B cell (primary cell): ENCODE results near the gene SPTAN1. TPM values are rescaled to one million over a fixed set of nuclear protein-coding genes. Genes with fewer than 3 reads are reported as not detected.

Experiments
- ATAC-seq: fragments of 200-7000 bp; cut with Tn5 transposase; one replicate; pipeline ENCODE4 v1.10.0; 2021; ENCODE audit warnings: low read depth, mild to moderate bottlenecking, moderate number of reproducible peaks, moderate library complexity
- CTCF ChIA-PET: fragments of 350-600 bp; sonication (Branson Sonifier 250); formaldehyde crosslinking; loops from one replicate; lab custom pipeline; 2021; ENCODE audit warnings: antibody characterized with exemption, inconsistent platforms; lab: Charles Lee
- POLR2A ChIA-PET: fragments of 350-600 bp; sonication (Branson Sonifier 250); formaldehyde crosslinking; loops from one replicate; lab custom pipeline; 2021; ENCODE audit warnings: antibody characterized with exemption; lab: Charles Lee
- DNase-seq: peaks from one replicate; pipeline ENCODE4 v3.0.0; 2013
- H2AFZ ChIP-seq: 2 replicates; pipeline ENCODE4 v1.6.1; 2012; ENCODE audit warnings: mild to moderate bottlenecking, low read depth, low read length; ENCODE audit not compliant: insufficient read depth, poor library complexity, severe bottlenecking
- H3K27ac ChIP-seq, 2 donors: 1 replicate in 1 of 2; 2 replicates in 1 of 2; pipeline ENCODE4 v1.5.1; 2012 to 2013; ENCODE audit warnings: low read length in 2 of 2, mild to moderate bottlenecking in 2 of 2, moderate library complexity in 1 of 2
- H3K27me3 ChIP-seq, 4 experiments: fragments of 200-600 bp in 1 of 4; sonication (generic) in 1 of 4; replicated peaks in 1 of 4; 1 replicate in 2 of 4; 2 replicates in 2 of 4; pipeline versions ENCODE4 v1.6.1 to v1.7.0; 2013 to 2016; ENCODE audit warnings: low read length in 3 of 4, mild to moderate bottlenecking in 2 of 4, mixed read lengths in 1 of 4, moderate library complexity in 1 of 4; ENCODE audit not compliant: insufficient read depth in 4 of 4, control insufficient read depth in 3 of 4; ENCODE audit errors: control extremely low read depth in 1 of 4
- H3K36me3 ChIP-seq, 2 experiments: replicated peaks in 1 of 2; 1 replicate in 1 of 2; 2 replicates in 1 of 2; pipeline versions ENCODE4 v1.6.1 to v1.7.1; 2013; ENCODE audit warnings: low read length in 1 of 2; ENCODE audit not compliant: insufficient read depth in 2 of 2, control insufficient read depth in 1 of 2; ENCODE audit errors: control extremely low read depth in 1 of 2, extremely low read depth in 1 of 2
- H3K4me1 ChIP-seq, 2 donors: fragments of 200-600 bp in 1 of 2; sonication (generic) in 1 of 2; 1 replicate in 1 of 2; 2 replicates in 1 of 2; pipeline versions ENCODE4 v1.5.1 to v1.6.1; 2013 to 2017; ENCODE audit warnings: low read length in 2 of 2; ENCODE audit not compliant: control insufficient read depth in 2 of 2, insufficient read depth in 2 of 2
- H3K4me2 ChIP-seq: replicated peaks from 2 replicates; pipeline ENCODE3; 2012; ENCODE audit warnings: mild to moderate bottlenecking, low read depth, low read length; ENCODE audit not compliant: poor library complexity, severe bottlenecking
- H3K4me3 ChIP-seq, 5 experiments: fragments of 200-600 bp in 1 of 5; sonication (generic) in 1 of 5; 1 replicate in 3 of 5; 2 replicates in 2 of 5; pipeline versions ENCODE4 v1.5.1 to v1.7.0; 2011 to 2016; ENCODE audit warnings: low read length in 4 of 5, mild to moderate bottlenecking in 4 of 5, low read depth in 2 of 5, control low read depth in 1 of 5, moderate library complexity in 1 of 5; ENCODE audit not compliant: insufficient read depth in 1 of 5; ENCODE audit errors: control extremely low read depth in 1 of 5, extremely low read depth in 1 of 5
- H3K79me2 ChIP-seq: fragments of 200-600 bp; sonication (generic); one replicate; pipeline ENCODE4 v1.6.0; 2016; ENCODE audit warnings: low read length; ENCODE audit not compliant: control insufficient read depth, insufficient read depth
- H3K9ac ChIP-seq: fragments of 200-600 bp; sonication (generic); 2 replicates; pipeline ENCODE4 v1.6.1; 2017; ENCODE audit warnings: mild to moderate bottlenecking, low read length, moderate library complexity
- H3K9me3 ChIP-seq, 3 donors: one replicate each; pipeline versions ENCODE4 v1.6.1 to v1.7.1; 2013; ENCODE audit warnings: low read length in 2 of 3; ENCODE audit not compliant: control insufficient read depth in 2 of 3, insufficient read depth in 1 of 3; ENCODE audit errors: control extremely low read depth in 1 of 3
- H4K20me1 ChIP-seq: 2 replicates; pipeline ENCODE4 v1.6.0; 2012; ENCODE audit warnings: mild to moderate bottlenecking, low read length; ENCODE audit not compliant: insufficient read depth, control insufficient read depth, poor library complexity, severe bottlenecking
- H3K27ac Mint-ChIP-seq: one replicate; pipeline ENCODE4 v1.8.0; 2021; ENCODE audit warnings: mixed read lengths
- H3K27me3 Mint-ChIP-seq: one replicate; pipeline ENCODE4 v1.8.0; 2021; ENCODE audit warnings: mixed read lengths
- H3K4me1 Mint-ChIP-seq: one replicate; pipeline ENCODE4 v1.8.0; 2021; ENCODE audit warnings: mixed read lengths
- H3K4me3 Mint-ChIP-seq: one replicate; pipeline ENCODE4 v1.8.0; 2021; ENCODE audit warnings: mixed read lengths
- H3K9me3 Mint-ChIP-seq: one replicate; pipeline ENCODE4 v1.8.0; 2022; ENCODE audit warnings: mixed read lengths; ENCODE audit not compliant: insufficient read depth
- EZH2 ChIP-seq: IDR thresholded peaks from 2 replicates; pipeline ENCODE4 v1.6.1; 2012; ENCODE audit warnings: borderline replicate concordance, low read depth, mild to moderate bottlenecking, moderate library complexity, low read length; ENCODE audit not compliant: insufficient read depth, poor library complexity, severe bottlenecking
- WGBS: methylation state at CpG from one replicate; pipeline ENCODE4 v1.1.5; 2013; ENCODE audit warnings: missing lambda C conversion rate; ENCODE audit not compliant: insufficient coverage; 5-methylcytosine and 5-hydroxymethylcytosine counted together
- intact Hi-C: fragments of 100-400 bp; cut with micrococcal nuclease; formaldehyde crosslinking; loops from one replicate; pipeline ENCODE4 v1.10.0; 2022
- polyA plus RNA-seq: library from polyadenylated mRNA; depleted of rRNA; stranded (reverse); fragments of >200 nt; gene quantifications from 2 replicates; pipeline ENCODE4 v1.2.3, GENCODE V29; 2012
- total RNA-seq, 2 donors: library from RNA; stranded (reverse); fragments of 120-200 nt in 1 of 2; gene quantifications; 1 replicate in 1 of 2; 2 replicates in 1 of 2; pipeline versions ENCODE4 v1.2.3 to v1.2.4, GENCODE V29; 2013 to 2022
- TF ChIP-seq, protein P1 (sequence below): fragments of 200-600 bp; IDR thresholded peaks from one replicate; pipeline ENCODE4 v1.8.0; 2022; ENCODE audit warnings: antibody characterized with exemption, mild to moderate bottlenecking

SPTAN1 gene
- total and polyA plus RNA-seq, 2 donors (not counting 1 experiment from before 2014, with no cell fraction given) = 129 to 351 TPM

DNA sequence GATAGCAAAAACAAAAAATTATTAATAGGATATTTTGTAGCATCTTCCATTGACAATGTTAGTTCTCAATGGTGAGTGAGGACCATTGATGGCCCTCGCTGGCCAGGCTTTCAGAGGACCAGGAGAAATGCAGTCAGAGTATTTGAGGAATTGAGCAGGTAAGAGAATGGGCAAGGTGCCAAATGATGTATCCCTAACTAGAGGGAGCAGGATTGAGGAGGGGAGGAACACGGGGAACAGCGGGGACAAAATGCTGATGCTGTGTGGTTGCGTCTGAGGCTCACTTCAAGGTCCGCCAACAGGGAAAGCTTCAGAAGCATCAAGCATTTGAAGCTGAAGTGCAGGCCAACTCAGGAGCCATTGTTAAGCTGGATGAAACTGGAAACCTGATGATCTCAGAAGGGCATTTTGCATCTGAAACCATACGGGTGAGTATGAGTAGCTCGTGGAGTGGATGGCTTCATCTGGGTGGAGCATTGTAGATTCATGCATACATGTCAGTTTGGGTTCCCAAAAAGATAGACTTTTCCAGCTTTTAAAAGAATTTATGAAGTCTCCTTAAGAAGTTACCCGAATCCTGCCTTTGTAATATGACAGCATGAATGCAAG, 16.2 kb downstream of the SPTAN1 start:
- H3K4me3 Mint-ChIP-seq = no peak overlapping the region
- no peak for DNase-seq
- Histone ChIP-seq H3K9ac (no peak overlapping the region), H3K4me1 (no peaks in the 10 kb centered on the region), H3K27me3 (no peaks in the 10 kb centered on the region), H3K9me3 (no peaks in the 10 kb centered on the region), H3K4me2 (no peak overlapping the region), H4K20me1 (peaks cover 24% of the 10 kb centered on the region), H3K4me3 (no peak overlapping the region), H3K79me2 (peaks cover 38% of the 10 kb centered on the region), H3K36me3 (peaks cover 3 to 44% of the 10 kb centered on the region in 2 experiments), H2AFZ (no peak overlapping the region), H3K27ac (no peak overlapping the region)
- no peak overlapping the region for H3K27ac Mint-ChIP-seq
- no peak for TF ChIP-seq EZH2
- TF ChIP-seq, protein P1, sequence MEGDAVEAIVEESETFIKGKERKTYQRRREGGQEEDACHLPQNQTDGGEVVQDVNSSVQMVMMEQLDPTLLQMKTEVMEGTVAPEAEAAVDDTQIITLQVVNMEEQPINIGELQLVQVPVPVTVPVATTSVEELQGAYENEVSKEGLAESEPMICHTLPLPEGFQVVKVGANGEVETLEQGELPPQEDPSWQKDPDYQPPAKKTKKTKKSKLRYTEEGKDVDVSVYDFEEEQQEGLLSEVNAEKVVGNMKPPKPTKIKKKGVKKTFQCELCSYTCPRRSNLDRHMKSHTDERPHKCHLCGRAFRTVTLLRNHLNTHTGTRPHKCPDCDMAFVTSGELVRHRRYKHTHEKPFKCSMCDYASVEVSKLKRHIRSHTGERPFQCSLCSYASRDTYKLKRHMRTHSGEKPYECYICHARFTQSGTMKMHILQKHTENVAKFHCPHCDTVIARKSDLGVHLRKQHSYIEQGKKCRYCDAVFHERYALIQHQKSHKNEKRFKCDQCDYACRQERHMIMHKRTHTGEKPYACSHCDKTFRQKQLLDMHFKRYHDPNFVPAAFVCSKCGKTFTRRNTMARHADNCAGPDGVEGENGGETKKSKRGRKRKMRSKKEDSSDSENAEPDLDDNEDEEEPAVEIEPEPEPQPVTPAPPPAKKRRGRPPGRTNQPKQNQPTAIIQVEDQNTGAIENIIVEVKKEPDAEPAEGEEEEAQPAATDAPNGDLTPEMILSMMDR = no peak
- H3K9me3 Mint-ChIP-seq = no peaks in the 10 kb centered on the region
- intact Hi-C loops = no loop called here
- ChIA-PET CTCF (no interaction called here), POLR2A (no interaction called here)
- no peaks in the 10 kb centered on the region for H3K27me3 Mint-ChIP-seq
- no peak for ATAC-seq
- 96% methylated on average over 7 of the region's 8 CpGs for WGBS
- H3K4me1 Mint-ChIP-seq = peaks cover 2% of the 10 kb centered on the region

DNA sequence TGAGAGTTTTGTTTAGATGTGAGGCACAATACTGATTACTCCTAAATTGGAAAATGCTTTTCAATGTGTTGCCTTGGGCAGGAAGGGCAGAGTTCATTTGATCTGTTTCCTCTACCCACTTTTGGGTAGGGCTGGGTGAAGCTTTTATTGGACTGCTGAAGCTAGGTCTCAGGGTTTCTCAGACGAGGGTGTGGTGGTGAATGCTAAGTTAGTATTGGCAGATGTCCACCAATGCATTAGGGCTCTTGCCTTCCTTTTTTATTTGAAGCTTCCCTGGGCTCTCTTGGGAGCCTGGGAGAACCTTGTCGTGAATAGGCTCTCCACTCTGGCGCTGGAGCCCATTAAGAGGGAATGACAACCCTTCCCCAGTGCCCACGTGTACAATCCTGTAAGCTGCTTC, 23.1 kb downstream of the SPTAN1 start:
- WGBS = 89% methylated on average over 3 of the region's 4 CpGs
- no peak for TF ChIP-seq EZH2
- TF ChIP-seq, protein P1 = no peak

More for the DNA sequence above, 23.1 kb downstream of the SPTAN1 start:
- Histone ChIP-seq H3K36me3 (peaks cover 19 to 81% of the 10 kb centered on the region in 2 experiments), H3K27ac (no peak overlapping the region), H3K4me1 (no peaks in the 10 kb centered on the region), H3K4me3 (no peak overlapping the region), H3K9me3 (no peaks in the 10 kb centered on the region), H3K4me2 (no peak overlapping the region), H3K79me2 (peaks cover 6% of the 10 kb centered on the region), H4K20me1 (no peaks in the 10 kb centered on the region), H2AFZ (no peak overlapping the region), H3K27me3 (no peaks in the 10 kb centered on the region), H3K9ac (no peak overlapping the region)
- H3K27me3 Mint-ChIP-seq = no peaks in the 10 kb centered on the region
- no peaks in the 10 kb centered on the region for H3K9me3 Mint-ChIP-seq
- intact Hi-C loops = no loop called here
- H3K4me3 Mint-ChIP-seq = no peak overlapping the region
- H3K27ac Mint-ChIP-seq = no peak overlapping the region
- H3K4me1 Mint-ChIP-seq = no peaks in the 10 kb centered on the region
- ATAC-seq (no peak), DNase-seq (no peak)
- ChIA-PET CTCF (no interaction called here), POLR2A (no interaction called here)
